Upper lobe of left lung (tissue), 6 donors: ENCODE results near the gene RASA3. TPM values are rescaled to one million over a fixed set of nuclear protein-coding genes. Genes with fewer than 3 reads are reported as not detected.

Experiments
- ATAC-seq, 2 donors: fragments of 200-7000 bp; cut with Tn5 transposase; one replicate each; pipeline ENCODE4 v1.9.1; 2022; ENCODE audit warnings: mild to moderate bottlenecking in 2 of 2, moderate library complexity in 2 of 2; ENCODE audit not compliant: low FRiP score in 2 of 2
- DNase-seq, 2 donors: peaks; one replicate each; pipeline ENCODE4 v3.0.0-alpha.2; 2019 to 2020
- H3K27ac ChIP-seq, 4 donors: fragments of 200-600 bp; sonication (generic); one replicate each; pipeline ENCODE4 v1.5.1; 2016 to 2019
- H3K27me3 ChIP-seq, 4 donors: fragments of 200-600 bp; sonication (generic); one replicate each; pipeline ENCODE4 v1.5.1; 2017 to 2019
- H3K36me3 ChIP-seq, 4 donors: fragments of 200-600 bp; sonication (generic); one replicate each; pipeline ENCODE4 v1.5.1; 2016 to 2019
- H3K4me1 ChIP-seq, 4 donors: fragments of 200-600 bp; sonication (generic); one replicate each; pipeline ENCODE4 v1.5.1; 2018 to 2019
- H3K4me3 ChIP-seq, 4 donors: fragments of 200-600 bp; sonication (generic); one replicate each; pipeline ENCODE4 v1.5.1; 2017 to 2019; ENCODE audit warnings: mild to moderate bottlenecking in 2 of 4, moderate library complexity in 1 of 4
- H3K9me3 ChIP-seq, 4 donors: fragments of 200-600 bp; sonication (generic); one replicate each; pipeline ENCODE4 v1.5.1; 2018 to 2019
- EP300 ChIP-seq, 4 donors: sonication (generic); formaldehyde crosslinking; IDR thresholded peaks; one replicate each; pipeline ENCODE4 v1.5.1; 2017; ENCODE audit warnings: antibody characterized with exemption in 4 of 4, control low read depth in 2 of 4
- POLR2A ChIP-seq, 4 donors: fragments of 450-650 bp; IDR thresholded peaks; one replicate each; pipeline ENCODE4 v1.5.1; 2016 to 2017; ENCODE audit warnings: antibody characterized with exemption in 4 of 4, mild to moderate bottlenecking in 2 of 4
- POLR2AphosphoS5 ChIP-seq, 2 donors: sonication (generic); formaldehyde crosslinking; IDR thresholded peaks; one replicate each; pipeline ENCODE4 v1.5.1; 2017; ENCODE audit warnings: antibody characterized with exemption in 2 of 2
- WGBS, 2 donors: methylation state at CpG; one replicate each; pipeline ENCODE4 v1.1.5; 2017 to 2018; 5-methylcytosine and 5-hydroxymethylcytosine counted together
- total RNA-seq, 6 donors: library from RNA; depleted of rRNA in 4 of 6; stranded (reverse); fragments of >200 nt in 4 of 6; gene quantifications; one replicate each; pipeline versions ENCODE4 v1.1.0 to v1.2.1, GENCODE V29; 2016 to 2021
- TF ChIP-seq, protein P1 (sequence below), 6 experiments: fragments of 450-650 bp in 4 of 6; fragments of 200-600 bp in 2 of 6; sonication (generic) in 2 of 6; IDR thresholded peaks; one replicate each; pipeline ENCODE4 v1.5.1; 2016 to 2019; ENCODE audit warnings: antibody characterized with exemption in 6 of 6
- donor health status: DM: no; HTN: no; CAD: no; lungs with moderate emphysema.
- donor health status: DM: no; HTN: yes; CAD: no; lungs with severe emphysema.

RASA3 gene
- total RNA-seq, 6 donors from 2014 or later = 11.4 to 52.4 (median 18.4) TPM

DNA sequence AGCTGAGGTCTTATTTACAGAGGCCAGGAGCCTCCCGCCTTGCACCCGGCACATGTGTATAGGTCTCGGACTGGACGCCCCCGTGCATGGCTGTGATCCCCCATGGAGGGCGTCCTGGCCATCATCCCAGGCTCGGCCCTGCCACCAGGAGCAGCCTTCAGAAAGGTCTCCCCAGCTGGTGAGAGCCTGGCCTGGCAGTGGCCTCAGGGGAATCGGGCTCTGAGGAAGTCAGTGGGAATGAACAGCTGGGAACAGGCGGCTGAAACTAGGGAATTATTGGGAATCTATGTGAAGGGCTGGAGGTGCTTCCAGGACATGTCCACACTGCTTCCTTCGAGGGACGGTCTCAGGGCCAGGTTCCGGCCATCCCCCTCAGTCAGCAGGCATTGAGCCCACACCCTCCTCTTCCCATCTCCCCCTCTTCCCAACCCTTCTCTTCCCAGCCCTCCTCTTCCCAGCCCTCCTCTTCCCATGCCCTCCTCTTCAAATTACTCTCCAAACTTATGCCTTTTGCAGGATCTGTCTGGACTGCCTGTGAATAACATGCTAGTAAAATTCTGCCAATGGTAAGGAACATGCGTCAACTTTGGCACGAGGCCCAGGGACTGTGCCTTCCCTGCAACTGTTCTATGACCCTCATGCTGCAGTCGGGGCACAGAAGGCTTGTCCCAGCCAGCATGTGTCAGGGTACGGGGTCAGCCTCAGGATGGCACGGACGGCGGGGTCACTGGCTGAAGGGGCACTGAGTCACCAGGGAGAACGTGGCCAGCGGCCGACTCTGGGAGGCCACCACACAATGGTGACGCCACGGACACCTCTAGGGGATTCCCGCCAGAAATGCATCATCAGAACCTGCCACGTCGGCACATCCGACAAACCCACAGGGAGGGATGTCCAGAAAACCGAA lies 134.3 kb downstream of the RASA3 start:
- ATAC-seq (peak; percentile 39 to 47), DNase-seq (peak in 1 of 2 donors; percentile 56)
- H3K4me1 ChIP-seq = peaks cover 0 to 7% (median 0%) of the 10 kb centered on the region in 4 donors
- peaks cover 0 to 33% (median 18%) of the 10 kb centered on the region in 4 donors for H3K36me3 ChIP-seq
- H3K4me3 ChIP-seq = no peak overlapping the region
- H3K27me3 ChIP-seq = no peaks in the 10 kb centered on the region
- H3K9me3 ChIP-seq = no peaks in the 10 kb centered on the region
- TF ChIP-seq, protein P1, sequence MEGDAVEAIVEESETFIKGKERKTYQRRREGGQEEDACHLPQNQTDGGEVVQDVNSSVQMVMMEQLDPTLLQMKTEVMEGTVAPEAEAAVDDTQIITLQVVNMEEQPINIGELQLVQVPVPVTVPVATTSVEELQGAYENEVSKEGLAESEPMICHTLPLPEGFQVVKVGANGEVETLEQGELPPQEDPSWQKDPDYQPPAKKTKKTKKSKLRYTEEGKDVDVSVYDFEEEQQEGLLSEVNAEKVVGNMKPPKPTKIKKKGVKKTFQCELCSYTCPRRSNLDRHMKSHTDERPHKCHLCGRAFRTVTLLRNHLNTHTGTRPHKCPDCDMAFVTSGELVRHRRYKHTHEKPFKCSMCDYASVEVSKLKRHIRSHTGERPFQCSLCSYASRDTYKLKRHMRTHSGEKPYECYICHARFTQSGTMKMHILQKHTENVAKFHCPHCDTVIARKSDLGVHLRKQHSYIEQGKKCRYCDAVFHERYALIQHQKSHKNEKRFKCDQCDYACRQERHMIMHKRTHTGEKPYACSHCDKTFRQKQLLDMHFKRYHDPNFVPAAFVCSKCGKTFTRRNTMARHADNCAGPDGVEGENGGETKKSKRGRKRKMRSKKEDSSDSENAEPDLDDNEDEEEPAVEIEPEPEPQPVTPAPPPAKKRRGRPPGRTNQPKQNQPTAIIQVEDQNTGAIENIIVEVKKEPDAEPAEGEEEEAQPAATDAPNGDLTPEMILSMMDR (IDR thresholded peaks at IDR 0.05) = no peak
- TF ChIP-seq POLR2AphosphoS5 (IDR thresholded peaks at IDR 0.05) = peak; percentile 29 to 71
- TF ChIP-seq POLR2A (IDR thresholded peaks at IDR 0.05) = no peak
- peak in 1 of 4 donors; percentile 25 for TF ChIP-seq EP300 (IDR thresholded peaks at IDR 0.05)
- H3K27ac ChIP-seq = peak overlapping the region; percentile 30 to 52 (median 45)
- WGBS, 2 donors = 75 to 79% methylated on average over 17 to 29 of the region's 29 CpGs

DNA sequence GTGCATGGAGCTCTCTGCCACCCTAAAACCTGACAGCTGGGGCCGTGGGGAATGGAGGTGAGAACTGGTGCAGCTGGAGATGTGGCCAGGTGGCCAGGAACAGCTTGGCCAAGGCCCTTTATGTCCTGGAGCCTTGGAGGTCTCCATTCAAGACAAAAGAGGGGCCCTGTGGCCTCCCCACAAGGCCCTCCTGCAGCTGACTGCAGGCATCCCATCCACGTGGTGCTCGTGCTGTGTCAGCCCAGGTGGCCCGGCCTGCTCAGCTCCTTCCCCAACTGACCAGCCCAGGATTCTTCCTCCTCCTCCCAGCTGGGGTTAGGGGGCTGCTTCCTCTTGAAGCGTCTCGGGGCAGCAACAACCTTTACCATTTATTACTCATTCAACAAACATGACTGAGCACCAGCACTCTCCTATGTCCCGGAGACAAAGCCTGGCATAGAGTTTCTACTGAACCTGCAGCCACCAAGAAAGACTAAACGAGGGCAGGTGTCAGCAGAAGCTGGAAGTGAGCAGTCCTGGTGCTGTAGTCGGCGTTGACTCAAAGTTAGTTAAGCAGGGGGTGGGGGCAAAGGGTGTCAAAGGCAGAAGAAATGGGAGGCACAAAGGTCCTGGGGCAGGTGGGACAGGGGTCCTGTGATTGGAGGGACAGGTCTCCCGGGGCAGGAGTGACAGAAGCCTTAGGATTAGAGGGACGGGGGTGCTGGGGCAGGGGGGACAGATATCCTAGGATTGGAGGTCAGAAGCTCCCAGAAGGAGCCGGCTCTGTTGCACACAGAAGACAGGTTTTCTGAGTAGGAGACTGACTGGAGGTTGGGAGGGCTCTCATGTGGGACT lies 135.3 kb downstream of the RASA3 start:
- Histone ChIP-seq H3K36me3 (peaks cover 0 to 40% (median 16%) of the 10 kb centered on the region in 4 donors), H3K4me3 (no peak overlapping the region), H3K27ac (peak overlapping the region in 3 of 4 donors; percentile 7 to 48 (median 30)), H3K9me3 (no peaks in the 10 kb centered on the region), H3K27me3 (no peaks in the 10 kb centered on the region), H3K4me1 (peaks cover 0 to 7% (median 0%) of the 10 kb centered on the region in 4 donors)
- no peak for ATAC-seq
- WGBS, 2 donors = 85 to 91% methylated on average over 11 to 13 of the region's 13 CpGs
- TF ChIP-seq EP300 (IDR thresholded peaks at IDR 0.05) (no peak), POLR2AphosphoS5 (IDR thresholded peaks at IDR 0.05) (no peak), POLR2A (IDR thresholded peaks at IDR 0.05) (no peak)
- TF ChIP-seq, protein P1 (IDR thresholded peaks at IDR 0.05) = no peak
- DNase-seq = peak in 1 of 2 donors; percentile 37

DNA sequence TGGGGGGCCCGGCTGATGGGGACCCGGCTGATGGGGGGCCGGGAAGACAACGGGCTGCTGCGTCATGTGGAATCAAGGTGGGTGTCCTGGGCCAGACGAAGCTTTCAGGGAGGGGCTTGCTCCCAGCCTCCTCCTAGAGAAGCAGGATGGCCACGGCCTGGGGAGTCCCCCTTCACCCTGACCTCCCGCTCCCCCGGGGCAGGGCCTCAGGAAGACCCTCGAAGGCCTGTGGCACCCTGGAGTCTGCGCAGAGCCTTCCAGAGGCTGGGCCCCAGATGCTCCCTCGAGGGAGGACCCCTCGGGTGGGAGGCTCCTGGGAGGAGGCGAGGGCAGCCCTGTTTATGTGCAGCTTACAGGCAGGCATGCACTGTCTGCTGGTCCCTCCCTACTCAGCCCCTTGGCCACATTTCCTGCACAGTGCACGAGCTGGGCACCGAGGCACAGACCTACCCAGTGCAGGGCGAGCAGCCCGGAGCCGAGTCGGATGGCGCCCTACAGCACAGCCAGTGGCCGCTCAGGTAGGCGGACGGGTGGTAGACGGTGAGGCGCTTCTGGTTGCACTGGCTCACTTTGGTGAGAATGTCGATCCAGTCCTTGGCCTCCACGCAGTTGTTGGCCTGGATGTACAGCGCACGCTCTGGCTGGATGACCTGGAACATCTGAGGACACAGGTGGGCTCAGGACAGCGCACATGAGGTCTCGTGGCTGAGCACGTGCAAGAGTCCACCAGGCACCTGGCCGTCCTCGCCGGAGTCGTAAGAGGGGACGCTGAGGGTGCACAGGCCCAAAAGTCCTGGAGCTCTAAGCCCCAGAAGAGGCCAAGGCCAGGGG lies 136.1 kb downstream of the RASA3 start:
- Histone ChIP-seq H3K27ac (no peak overlapping the region), H3K4me3 (no peak overlapping the region), H3K27me3 (no peaks in the 10 kb centered on the region), H3K9me3 (no peaks in the 10 kb centered on the region), H3K4me1 (peaks cover 0 to 7% (median 0%) of the 10 kb centered on the region in 4 donors), H3K36me3 (peaks cover 0 to 47% (median 20%) of the 10 kb centered on the region in 4 donors)
- TF ChIP-seq, protein P1 (IDR thresholded peaks at IDR 0.05) = no peak
- DNase-seq (peak in 1 of 2 donors; percentile 65), ATAC-seq (no peak)
- 93 to 95% methylated on average over 19 to 29 of the region's 38 CpGs for WGBS, 2 donors

DNA sequence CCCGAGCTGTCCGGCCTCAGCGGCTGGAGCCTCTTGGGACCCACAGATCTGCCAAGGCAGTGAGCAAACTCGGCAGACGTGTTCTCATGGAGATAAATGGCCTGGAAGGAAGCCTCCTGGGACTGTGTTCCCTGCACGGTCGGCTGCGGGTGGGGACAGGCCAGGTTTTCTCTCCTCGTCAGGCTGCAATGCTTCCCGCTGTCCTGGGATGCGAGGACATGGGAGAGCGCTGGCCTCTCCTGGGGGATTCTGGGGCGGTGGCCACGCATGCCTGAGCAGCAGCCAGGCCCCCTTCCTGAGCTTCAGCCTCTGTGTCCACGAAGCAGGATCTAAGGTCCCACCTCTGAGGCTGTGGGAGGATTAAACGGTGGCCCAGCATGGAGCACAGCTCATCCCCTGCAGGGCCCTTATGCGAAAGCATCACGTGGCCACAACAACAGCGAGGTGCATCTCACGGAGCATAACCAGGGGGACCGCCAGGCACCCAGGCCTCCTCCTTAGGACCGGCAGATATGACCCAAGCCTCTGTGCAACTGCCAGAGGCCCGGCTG lies 137.3 kb downstream of the RASA3 start:
- no peak for TF ChIP-seq POLR2AphosphoS5 (IDR thresholded peaks at IDR 0.05)
- no peak for TF ChIP-seq EP300 (IDR thresholded peaks at IDR 0.05)
- no peak for TF ChIP-seq POLR2A (IDR thresholded peaks at IDR 0.05)
- TF ChIP-seq, protein P1 (IDR thresholded peaks at IDR 0.05) = no peak
- peaks cover 0 to 55% (median 27%) of the 10 kb centered on the region in 4 donors for H3K36me3 ChIP-seq
- no peak overlapping the region for H3K27ac ChIP-seq
- DNase-seq = peak in 1 of 2 donors; percentile 71
- no peaks in the 10 kb centered on the region for H3K27me3 ChIP-seq
- 90 to 99% methylated on average over 10 to 23 of the region's 23 CpGs for WGBS, 2 donors
- H3K4me1 ChIP-seq = peaks cover 0 to 7% (median 0%) of the 10 kb centered on the region in 4 donors
- H3K9me3 ChIP-seq = no peaks in the 10 kb centered on the region
- no peak overlapping the region for H3K4me3 ChIP-seq
- no peak for ATAC-seq
